IPS-20b (cell line): ENCODE measurements around the gene ABAT.
"Not testable (repeated sequence)": the region's sequence is repeated elsewhere in the genome, so short reads cannot be mapped to it uniquely, and the experiment has no call there.

ENCODE experiments used
- H3K27ac ChIP-seq: one replicate; pipeline ENCODE4 v1.5.1; 2013; ENCODE audit warnings: low read length
- H3K27me3 ChIP-seq: 2 replicates; pipeline ENCODE4 v1.6.1; 2013; ENCODE audit warnings: mild to moderate bottlenecking, low read length, inconsistent platforms; ENCODE audit not compliant: insufficient read depth
- H3K36me3 ChIP-seq: 2 replicates; pipeline ENCODE4 v1.6.1; 2013; ENCODE audit warnings: low read depth, mild to moderate bottlenecking, inconsistent platforms, low read length, moderate library complexity; ENCODE audit not compliant: insufficient read depth
- H3K4me1 ChIP-seq: 2 replicates; pipeline ENCODE4 v1.6.1; 2013; ENCODE audit warnings: mild to moderate bottlenecking, control low read depth, inconsistent platforms, low read length, moderate library complexity; ENCODE audit not compliant: insufficient read depth
- H3K4me3 ChIP-seq: 2 replicates; pipeline ENCODE4 v1.5.1; 2013; ENCODE audit warnings: mild to moderate bottlenecking, low read length, inconsistent platforms
- H3K9ac ChIP-seq: 2 replicates; pipeline ENCODE4 v1.6.1; 2013; ENCODE audit warnings: low read depth, mild to moderate bottlenecking, inconsistent platforms, low read length, moderate library complexity
- H3K9me3 ChIP-seq: 2 replicates; pipeline ENCODE4 v1.6.1; 2013; ENCODE audit warnings: mild to moderate bottlenecking, low read depth, low read length, inconsistent platforms; ENCODE audit not compliant: insufficient read depth

ABAT gene

DNA sequence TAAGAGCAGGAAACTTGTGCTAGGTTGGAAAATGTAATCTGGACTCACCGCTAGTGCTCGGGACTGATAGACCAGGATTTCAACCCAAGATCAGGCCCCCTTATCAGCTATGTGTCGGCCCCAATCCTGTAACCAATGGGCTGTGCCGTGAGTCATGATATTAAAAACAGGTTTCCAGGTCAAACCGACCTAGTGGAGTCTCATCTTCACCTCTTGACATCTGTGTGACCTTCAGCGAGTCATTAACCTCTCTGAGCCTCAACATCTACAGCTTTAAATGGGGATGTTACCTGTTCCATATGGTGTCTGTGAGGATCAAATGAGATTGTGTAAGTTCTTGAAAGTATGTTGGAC, 123.7 kb downstream of the ABAT start:
- Histone ChIP-seq H3K27ac (no peak overlapping the region), H3K9ac (peak overlapping the region; percentile 95), H3K36me3 (peaks cover 36% of the 10 kb centered on the region), H3K4me3 (peak overlapping the region; percentile 87), H3K9me3 (no peaks in the 10 kb centered on the region), H3K4me1 (peaks cover 8% of the 10 kb centered on the region; the same call in 1 of the 2 replicates), H3K27me3 (no peaks in the 10 kb centered on the region)

DNA sequence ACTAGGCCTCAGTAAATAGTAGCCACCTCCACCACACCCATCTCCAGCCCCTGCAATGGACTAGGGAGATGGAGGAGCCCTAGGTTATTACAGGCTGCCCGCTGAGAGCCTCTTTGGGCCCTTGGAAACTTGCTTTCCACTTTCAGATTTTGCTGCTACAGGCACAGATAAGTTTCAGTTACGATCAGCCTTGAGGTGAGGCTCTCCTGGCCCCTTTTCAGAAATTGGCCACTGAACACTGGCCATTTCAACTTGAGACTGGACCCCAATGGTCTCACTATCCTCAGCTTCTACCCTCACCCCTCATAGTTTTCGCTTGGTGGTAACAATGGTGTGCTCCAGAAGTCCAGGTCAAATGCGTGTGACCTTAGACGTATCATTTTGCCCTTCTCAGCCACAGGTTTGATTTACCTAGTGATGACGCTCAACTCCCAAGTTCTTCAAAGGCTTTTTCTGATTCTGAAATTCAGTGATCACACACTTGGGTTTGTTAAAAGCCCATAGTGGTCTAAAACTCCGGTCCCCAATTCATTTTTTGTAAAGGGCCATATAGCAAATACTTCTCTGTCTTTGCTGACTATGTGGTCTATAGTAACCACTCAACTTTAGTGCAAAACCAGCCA, 124.2 kb downstream of the ABAT start:
- Histone ChIP-seq H3K27me3 (no peaks in the 10 kb centered on the region), H3K27ac (no peak overlapping the region), H3K36me3 (peaks cover 39% of the 10 kb centered on the region), H3K4me1 (peaks cover 8% of the 10 kb centered on the region; the same call in 1 of the 2 replicates), H3K9me3 (no peaks in the 10 kb centered on the region), H3K9ac (peak overlapping the region; percentile 95), H3K4me3 (peak overlapping the region; percentile 87)

DNA sequence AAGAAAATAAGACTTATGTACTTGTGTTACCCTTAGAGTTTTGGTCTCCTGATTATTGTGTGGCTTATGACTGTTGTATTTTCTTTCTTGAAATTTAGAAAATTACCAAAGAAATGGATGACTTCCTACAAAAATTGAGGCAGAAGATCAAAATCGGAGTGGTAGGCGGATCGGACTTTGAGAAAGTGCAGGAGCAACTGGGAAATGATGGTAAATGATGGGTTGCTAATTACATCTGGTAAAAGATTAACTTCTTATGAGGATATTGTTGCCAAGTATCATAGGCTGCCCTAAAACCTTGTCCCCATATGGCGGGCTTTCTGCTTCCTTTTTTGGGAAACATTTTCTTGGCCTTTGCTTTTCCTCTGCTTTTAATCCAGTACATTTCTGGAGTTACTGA, 127.3 kb downstream of the ABAT start:
- H3K4me1 ChIP-seq = peaks cover 5% of the 10 kb centered on the region; the same call in 1 of the 2 replicates
- H3K9ac ChIP-seq = no peak overlapping the region
- no peak overlapping the region for H3K4me3 ChIP-seq
- H3K27ac ChIP-seq = no peak overlapping the region
- H3K27me3 ChIP-seq = no peaks in the 10 kb centered on the region
- H3K9me3 ChIP-seq = no peaks in the 10 kb centered on the region
- H3K36me3 ChIP-seq = peaks cover 66% of the 10 kb centered on the region

DNA sequence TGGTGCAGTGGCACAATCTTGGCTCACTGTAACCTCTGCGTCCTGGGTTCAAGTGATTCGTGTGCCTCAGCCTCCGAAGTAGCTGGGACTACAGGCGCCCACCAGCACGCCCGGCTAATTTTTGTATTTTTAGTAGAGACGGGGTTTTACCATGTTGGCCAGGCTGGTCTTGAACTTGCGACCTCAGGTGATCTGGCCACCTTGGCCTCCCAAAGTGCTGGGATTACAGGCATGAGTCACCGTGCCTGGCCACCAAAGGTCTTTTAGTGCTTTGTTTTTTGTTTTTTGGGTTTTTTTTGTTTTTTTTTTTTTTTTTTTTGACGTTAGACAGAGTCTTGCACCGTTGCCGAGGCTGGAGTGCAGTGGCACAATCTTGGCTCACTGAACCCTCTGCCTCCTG, 129.3 kb downstream of the ABAT start:
- peaks cover 87% of the 10 kb centered on the region for H3K36me3 ChIP-seq
- H3K27ac ChIP-seq, H3K4me1 ChIP-seq, H3K4me3 ChIP-seq, H3K27me3 ChIP-seq, H3K9ac ChIP-seq, H3K9me3 ChIP-seq: not testable (repeated sequence)

DNA sequence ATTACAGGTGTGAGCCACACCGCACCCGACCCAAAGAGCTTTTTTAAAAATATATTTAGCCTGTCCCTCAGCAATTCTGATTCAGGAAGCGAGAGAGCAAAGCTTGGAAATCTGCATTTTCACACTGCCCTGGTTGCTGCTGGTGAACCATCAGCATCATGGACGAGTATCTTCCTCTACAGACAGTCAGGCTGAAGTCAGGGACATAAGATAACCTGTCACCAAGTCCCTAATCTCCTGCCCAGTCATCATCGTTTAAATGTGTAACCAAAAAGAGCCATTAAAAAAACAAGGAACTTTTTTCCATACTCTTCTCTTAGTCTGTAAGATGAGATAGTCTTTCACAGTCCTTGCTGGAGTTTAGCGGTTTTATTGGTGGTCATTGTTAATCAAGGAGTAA, 129.9 kb downstream of the ABAT start:
- Histone ChIP-seq H3K27me3 (no peaks in the 10 kb centered on the region), H3K27ac (no peak overlapping the region), H3K9me3 (no peaks in the 10 kb centered on the region), H3K9ac (no peak overlapping the region), H3K4me1 (no peaks in the 10 kb centered on the region; the same call in 1 of the 2 replicates), H3K36me3 (peaks cover 90% of the 10 kb centered on the region), H3K4me3 (no peak overlapping the region)

DNA sequence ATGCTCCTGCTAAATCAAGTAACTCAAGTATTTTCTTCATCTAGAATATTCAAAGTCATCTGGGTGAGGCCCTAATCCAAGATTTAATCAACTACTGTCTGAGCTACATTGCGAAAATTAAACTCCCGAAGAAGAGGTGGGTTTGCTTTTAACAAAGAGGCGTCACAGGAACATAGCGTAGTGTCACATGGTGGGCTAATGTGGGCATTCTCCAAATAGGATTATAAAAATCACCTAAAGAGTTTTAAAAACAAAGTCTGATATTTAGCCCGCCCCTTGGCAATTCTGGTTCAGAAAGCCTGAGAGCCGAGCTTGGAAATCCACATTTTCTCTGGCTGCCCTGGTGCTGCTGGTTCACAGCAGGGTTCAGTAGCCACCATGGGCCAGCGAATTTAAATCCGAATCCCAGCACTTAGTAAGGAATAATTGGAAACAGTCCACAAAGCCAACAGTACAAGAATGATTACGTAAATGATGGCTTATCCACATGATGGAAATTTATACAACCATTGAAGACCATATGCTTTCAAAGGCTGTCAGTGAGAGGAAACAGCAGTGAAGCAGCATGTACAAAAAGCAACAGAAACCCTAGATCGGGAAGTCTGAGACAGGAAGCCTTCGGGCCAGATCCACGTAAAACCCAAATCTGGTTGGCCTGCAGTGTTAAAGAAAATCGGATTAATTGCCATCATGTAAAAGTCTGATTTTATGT, 132.0 kb downstream of the ABAT start:
- no peaks in the 10 kb centered on the region for H3K9me3 ChIP-seq
- no peak overlapping the region for H3K4me3 ChIP-seq
- H3K9ac ChIP-seq = no peak overlapping the region
- no peaks in the 10 kb centered on the region for H3K4me1 ChIP-seq
- H3K27me3 ChIP-seq = no peaks in the 10 kb centered on the region
- peaks cover 95% of the 10 kb centered on the region for H3K36me3 ChIP-seq
- no peak overlapping the region for H3K27ac ChIP-seq

DNA sequence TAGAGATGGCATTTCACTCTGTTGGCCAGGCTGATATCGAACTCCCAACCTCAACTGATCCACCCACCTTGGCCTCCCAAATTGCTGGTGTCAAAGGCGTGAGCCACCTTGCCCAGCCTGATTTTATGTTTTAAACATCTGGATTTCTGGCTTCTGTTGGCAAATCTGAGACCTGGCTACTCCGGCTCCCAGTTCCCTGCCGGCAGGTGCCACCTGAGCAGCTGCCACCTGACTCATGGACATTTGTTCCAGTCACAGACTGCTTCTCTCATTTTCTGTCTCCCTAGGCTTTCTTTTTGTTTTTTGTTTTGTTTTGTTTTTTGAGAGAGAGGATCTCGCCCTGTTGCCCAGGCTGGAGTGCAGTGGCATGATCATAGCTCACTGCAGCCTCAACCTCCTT, 132.8 kb downstream of the ABAT start:
- H3K9ac ChIP-seq = no peak overlapping the region
- peaks cover 95% of the 10 kb centered on the region for H3K36me3 ChIP-seq
- no peaks in the 10 kb centered on the region for H3K9me3 ChIP-seq
- no peak overlapping the region for H3K27ac ChIP-seq
- H3K4me3 ChIP-seq = no peak overlapping the region
- H3K4me1 ChIP-seq = no peaks in the 10 kb centered on the region
- no peaks in the 10 kb centered on the region for H3K27me3 ChIP-seq

DNA sequence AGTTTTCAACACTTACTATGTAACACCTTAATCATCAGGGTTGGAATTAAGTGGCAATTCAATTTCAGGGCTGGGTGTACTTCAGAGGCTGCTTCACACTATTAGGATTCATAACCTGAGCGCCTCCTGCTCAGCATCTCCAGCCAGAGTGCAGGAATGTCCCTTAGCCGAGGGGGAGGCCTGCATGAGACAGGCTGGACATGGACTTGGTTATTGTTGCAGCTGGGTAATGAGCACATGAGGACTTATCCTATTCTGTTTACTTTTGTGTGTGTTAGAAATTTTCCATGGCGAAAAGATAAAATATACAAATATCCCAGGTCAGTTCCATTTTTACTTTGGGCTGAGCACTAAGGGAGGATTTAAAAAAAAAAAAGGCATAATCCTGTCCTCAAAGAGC, 133.6 kb downstream of the ABAT start:
- no peaks in the 10 kb centered on the region for H3K27me3 ChIP-seq
- no peak overlapping the region for H3K4me3 ChIP-seq
- no peak overlapping the region for H3K27ac ChIP-seq
- H3K9me3 ChIP-seq = no peaks in the 10 kb centered on the region
- H3K36me3 ChIP-seq = peaks cover 95% of the 10 kb centered on the region
- no peak overlapping the region for H3K9ac ChIP-seq
- no peaks in the 10 kb centered on the region for H3K4me1 ChIP-seq

DNA sequence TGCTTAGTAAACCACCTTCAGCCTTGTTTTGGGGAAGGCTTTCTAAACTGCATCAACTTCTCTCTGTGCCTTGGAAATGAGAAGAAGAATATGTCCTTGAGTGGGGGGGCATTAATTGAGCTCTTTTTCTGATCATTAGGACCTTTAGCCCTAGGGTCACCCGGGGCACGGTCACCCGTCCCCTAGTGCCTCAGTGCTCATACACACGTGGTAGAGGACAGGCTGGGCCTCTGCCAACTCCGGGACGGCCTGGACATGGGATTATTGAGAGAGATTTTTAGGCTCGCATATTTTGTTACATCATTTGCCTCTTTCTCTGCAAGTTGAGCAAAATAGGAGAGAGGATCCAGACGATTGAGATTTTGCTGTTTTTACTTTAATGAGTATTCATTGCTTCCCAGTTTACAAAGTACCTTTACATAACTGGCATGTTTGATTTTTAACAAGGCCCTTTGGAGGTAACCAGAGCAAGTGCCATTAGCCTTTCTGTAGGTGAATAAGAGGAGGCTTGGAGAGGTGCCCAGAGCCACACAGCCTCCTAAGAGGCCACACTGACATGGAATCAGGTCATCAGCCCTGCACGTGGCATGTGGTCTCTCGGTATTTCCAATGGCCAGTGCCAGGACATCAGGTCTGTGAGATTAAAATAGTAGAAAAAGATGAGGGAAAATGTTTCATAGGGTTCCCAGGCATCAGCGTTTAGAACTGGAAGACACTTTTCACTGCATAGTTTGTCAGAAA, 134.4 kb downstream of the ABAT start:
- Histone ChIP-seq H3K9ac (no peak overlapping the region), H3K27ac (no peak overlapping the region)

DNA sequence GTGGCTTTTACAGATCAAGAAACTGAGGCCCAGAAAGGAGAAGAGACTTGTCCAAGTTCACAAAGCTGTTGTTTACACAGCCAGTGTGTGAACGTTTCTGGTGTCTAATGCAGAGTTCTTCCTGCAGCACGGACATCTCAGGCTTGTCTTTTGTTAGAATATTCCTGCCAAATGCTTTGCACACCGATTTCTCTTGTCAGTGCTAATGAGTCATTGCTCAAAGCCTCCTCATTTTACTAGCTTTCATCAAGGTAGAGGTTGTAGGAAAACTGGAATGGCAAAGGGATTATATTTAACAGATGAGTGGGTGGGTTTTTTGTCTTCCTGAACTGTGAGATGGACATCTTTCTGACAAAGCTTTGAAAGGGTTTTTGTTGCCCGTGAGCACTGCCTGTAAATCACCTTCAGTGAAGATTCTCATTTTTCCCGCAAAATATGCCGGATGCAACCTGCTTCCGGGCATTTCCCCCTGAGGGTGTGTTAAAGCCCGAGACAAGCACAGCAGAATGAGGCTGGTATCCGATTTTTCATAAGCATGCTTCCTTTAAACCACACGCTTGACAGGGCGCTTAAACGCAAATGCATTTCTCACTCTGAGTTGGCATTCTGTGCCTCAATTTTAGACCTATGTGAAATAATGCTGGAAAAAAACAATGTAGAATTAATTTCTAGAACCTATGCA, 137.9 kb downstream of the ABAT start:
- H3K27ac ChIP-seq = no peak overlapping the region
- H3K27me3 ChIP-seq = no peaks in the 10 kb centered on the region
- no peaks in the 10 kb centered on the region for H3K4me1 ChIP-seq
- peaks cover 99% of the 10 kb centered on the region for H3K36me3 ChIP-seq
- H3K4me3 ChIP-seq = no peak overlapping the region
- no peaks in the 10 kb centered on the region for H3K9me3 ChIP-seq
- H3K9ac ChIP-seq = no peak overlapping the region

More for the DNA sequence above, 134.4 kb downstream of the ABAT start:
- Histone ChIP-seq H3K4me3 (no peak overlapping the region), H3K4me1 (no peaks in the 10 kb centered on the region), H3K36me3 (peaks cover 98% of the 10 kb centered on the region), H3K9me3 (no peaks in the 10 kb centered on the region), H3K27me3 (no peaks in the 10 kb centered on the region)

DNA sequence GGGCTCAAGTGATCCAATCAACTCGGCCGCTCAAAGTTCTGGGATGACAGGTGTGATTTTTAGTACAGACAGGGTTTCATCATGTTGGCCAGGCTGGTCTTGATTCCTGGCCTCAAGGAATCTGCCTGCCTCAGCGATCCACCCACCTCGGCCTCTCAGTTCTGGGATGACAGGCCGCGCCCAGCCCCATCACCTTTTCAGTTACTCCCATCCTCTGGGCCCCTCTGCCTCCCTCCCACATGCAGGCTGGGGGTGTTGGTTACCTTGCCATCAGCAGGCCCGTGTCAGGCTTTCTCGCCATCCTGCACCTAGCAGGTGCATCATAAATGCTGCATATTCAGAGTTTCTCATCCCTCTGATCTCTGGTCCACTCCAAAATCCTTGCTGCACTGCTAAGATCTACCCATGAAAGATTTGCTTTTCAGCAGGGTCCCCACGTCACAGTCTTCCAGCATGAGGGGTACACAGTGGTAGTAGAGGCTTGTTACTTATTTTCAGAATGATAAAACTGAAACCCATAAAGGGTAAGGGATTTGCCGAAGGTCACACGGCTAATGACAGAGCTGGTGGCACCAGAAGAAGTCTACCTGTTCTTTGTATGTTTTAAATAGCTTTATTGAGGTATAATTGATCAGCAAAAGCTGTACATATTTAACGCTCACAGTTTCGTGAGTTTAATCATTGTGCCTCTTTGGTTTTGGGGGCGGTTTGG, 139.8 kb downstream of the ABAT start:
- peaks cover 97% of the 10 kb centered on the region for H3K36me3 ChIP-seq
- no peaks in the 10 kb centered on the region for H3K27me3 ChIP-seq
- no peaks in the 10 kb centered on the region for H3K4me1 ChIP-seq
- no peak overlapping the region for H3K4me3 ChIP-seq
- H3K9me3 ChIP-seq = no peaks in the 10 kb centered on the region
- no peak overlapping the region for H3K9ac ChIP-seq
- H3K27ac ChIP-seq = no peak overlapping the region
